Measurements from ENCODE around the gene STK32C.
A peak's percentile ranks its signal among the peaks of the same experiment; 100 is the strongest.

STK32C gene

DNA sequence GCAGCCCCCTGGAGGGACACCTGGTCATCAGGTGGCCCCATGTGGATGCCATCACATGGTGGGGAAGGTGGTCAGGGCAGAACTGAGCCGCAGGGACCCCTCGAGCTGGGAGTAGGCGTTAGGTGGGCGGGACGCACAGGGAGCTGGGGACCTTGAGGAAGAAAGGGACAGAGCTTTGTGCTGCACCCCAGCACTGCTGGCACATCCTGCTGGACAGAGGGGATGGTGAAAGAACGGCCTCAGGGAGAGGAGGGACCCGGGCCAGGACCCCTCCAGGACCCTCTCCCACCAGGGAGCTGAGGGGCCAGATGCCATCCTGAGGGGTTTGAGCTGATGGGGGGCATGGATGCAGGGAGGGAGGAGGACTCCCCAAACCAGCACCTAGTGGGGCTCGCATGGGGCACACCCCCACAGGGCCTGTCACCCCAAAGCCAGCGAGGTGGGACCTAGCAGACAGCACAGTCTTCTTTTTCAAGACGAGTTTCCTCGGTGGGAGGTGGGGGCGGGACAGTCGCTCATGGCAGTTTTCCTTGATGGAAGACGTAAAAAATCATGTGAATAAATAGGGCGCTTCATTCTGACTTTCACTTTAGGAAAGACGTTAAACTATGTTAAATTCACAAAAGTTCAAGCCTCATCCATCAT is 43.3 kb downstream of the STK32C start:
- no peak for DNase-seq

DNA sequence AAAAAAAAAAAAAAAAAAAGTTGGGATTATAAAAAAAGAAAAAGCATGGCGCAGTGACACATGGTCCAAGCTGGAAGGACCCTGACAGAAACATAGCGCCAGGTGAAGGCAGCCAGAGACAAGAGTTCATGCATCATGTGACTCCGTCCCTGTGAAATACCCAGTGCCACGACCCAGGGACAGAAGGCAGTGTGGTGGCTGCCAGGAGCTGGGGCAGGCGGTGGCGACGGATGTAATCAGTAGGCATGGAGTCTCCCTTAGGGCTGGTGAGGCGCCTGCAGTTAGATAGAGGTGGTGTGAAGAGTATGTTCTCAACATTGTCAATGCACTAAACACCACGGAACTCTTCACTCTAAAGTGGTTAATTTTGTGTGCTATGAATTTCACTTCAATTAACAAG is 43.9 kb downstream of the STK32C start:
- DNase-seq, result no peak

DNA sequence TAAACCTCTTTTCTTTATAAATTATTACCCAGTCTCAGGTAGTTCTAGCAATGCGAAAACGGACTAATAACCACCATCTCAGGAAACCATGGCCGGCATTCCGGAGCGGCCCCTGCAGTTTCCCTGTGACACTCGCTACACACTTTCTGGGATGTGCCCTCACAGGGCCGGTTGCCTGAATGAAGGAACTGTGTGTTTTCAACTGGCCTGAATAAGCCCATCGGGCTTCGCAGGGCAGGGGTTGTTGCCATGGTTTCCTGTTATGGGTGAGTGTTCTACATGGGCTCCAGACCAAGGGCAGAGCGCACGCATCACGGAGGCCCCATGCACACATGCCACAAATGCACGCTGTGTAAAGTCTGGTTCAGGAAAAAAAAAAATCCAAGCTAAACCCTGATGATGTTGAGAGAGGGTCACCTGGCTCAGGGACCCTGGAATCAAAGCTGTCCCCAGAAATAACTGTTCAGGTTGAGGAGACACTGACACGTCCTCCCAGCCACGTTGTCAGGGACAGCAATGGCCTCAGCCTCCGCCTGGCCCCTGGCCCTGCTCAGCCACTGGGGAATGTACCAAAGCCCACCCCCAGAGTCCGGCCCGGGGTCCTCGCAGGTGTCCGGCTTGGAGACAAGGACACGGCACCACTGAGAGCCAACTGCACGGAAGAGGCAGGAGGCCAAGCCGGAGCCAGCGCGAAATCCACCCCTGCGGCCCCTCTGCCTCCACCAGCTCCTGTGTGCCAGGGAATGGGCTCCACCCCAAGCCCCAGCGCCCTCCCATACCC is 47.9 kb downstream of the STK32C start:
- DNase-seq, result no peak

DNA sequence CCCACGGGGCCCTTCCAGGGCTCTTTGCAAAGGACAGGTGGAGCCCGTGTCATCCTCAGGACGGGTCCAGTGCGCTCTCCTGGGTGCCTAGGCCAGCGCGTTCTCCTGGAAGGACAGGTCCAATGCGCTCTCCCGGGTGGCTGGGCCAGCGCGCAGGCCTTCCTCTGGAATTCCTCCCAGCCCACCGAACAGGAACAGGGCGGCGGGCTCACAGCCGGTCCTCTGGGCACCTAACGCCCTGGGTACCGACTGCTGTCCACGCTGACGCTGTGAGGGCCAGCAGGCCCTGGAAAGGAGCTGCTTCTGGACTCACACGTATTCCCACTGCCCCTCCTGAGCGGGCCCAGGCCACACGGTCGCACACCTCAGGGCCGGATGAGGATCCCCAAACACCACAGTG is 49.3 kb downstream of the STK32C start:
- no peak for DNase-seq

- DNase-seq, result no peak
Observed at GRCh38 chr10:132257907-132258306, 49.8 kb downstream of the STK32C start.

- DNase-seq, result peak in 1 of 2 donors; percentile 30
Observed at GRCh38 chr10:132257271-132257670, 50.5 kb downstream of the STK32C start.

GRCh38 chr10:132256866-132257265 is 50.9 kb downstream of the STK32C start:
- DNase-seq, result no peak

DNA sequence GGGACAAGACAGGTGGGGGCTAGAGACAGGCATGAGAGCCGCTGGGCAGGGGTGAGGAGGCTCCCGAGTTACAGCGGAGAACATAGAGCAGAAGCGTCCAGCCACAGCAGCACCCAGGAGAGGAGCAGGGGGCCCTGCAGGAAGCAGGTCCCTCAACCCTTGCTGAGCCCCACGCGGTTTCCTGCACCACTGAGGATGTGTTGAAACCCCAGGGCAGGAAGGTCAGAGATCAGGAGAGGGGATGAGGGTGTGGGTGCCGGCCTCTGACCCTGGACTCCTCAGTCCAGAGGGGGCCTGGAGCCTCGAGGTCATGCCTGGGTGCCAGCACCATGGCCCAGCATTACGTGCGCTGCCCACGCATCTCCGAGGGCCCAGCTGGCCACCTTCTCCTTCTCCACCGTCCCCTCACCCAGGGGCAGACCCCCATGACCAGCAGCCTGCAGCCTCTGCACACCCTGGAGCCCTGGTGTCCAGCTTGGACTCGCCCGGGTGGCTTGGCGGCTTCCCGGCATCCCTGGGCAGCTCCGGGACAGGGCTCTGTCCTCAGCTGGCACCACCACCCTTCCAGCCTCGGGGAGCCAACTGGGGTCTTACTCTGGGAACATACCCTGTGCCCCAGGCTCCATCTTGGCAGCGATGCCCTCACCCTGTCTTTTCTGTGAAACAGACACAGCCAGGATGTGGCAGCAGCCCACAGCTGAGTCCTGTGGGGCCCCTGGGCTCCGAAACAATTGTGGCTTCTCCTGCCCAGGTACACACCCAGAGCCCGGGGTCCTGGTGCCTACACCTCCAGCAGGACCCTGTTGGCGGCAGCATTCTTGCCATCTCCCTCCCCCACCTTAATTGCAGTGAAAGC is 52.0 kb downstream of the STK32C start:
- DNase-seq, result no peak

DNA sequence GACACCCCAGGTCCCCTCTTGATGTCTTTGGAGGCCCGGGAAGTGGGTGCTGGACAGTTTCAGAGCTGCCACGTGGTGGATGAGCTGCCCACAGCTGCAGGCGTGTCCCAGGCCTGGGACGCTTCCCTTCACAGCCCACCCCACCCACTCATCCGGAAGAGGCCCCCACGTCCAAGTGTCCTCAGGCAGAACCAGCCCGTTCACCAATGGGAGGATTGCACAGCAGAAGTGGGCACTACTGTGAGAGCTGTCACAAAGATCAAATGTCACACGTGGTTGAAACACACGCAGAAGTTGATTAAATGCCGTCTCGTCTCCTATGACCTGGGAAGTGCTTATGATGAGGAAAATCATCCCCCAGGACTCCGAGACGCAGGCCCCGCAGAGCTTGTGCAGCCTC is 52.9 kb downstream of the STK32C start:
- no peak for DNase-seq

GRCh38 chr10:132253092-132253687 is 54.6 kb downstream of the STK32C start:
- DNase-seq, result no peak

DNA sequence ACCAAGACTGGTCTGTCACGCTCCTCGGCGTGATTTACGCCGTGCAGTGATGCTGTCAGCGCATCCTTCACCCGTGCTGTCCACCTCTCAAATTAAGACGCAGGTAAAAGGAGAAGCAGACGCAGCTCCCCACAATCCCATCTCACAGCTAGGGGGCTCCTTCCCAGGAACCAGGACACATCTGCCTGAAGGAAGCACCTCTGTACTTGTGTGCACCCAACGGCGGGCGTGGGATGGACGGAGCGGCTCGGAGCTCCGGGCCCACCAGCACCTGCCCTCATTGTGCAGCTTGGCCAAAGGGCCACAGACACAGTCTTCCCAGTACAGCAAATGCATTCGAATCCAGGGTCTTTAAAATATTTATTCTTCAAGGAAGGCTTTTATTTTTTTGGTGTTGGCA is 55.3 kb downstream of the STK32C start:
- DNase-seq, result no peak

DNA sequence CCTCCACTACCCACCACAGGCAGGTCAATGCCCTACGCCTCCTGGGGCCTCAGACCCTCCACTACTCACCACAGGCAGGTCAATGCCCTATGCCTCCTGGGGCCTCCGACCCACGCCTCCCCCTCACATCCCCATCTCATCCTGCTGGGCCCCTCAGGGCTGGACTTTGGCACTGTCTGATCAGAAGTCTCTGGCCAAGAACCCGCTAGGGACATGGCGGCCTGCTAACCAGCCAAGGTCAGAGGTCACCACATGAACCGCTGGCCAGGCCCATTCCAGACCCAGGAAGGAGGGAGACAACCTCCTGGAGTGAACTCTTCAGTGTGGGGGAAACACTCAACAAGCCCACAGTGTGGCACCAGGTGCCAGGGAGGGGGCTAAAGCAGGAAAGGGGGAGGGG is 55.8 kb downstream of the STK32C start:
- no peak for DNase-seq

GRCh38 chr10:132250481-132251475 is 57.0 kb downstream of the STK32C start:
- DNase-seq, result no peak

GRCh38 chr10:132249824-132250375 is 57.9 kb downstream of the STK32C start:
- DNase-seq, result no peak

GRCh38 chr10:132249226-132249724 is 58.5 kb downstream of the STK32C start:
- DNase-seq, result no peak

DNA sequence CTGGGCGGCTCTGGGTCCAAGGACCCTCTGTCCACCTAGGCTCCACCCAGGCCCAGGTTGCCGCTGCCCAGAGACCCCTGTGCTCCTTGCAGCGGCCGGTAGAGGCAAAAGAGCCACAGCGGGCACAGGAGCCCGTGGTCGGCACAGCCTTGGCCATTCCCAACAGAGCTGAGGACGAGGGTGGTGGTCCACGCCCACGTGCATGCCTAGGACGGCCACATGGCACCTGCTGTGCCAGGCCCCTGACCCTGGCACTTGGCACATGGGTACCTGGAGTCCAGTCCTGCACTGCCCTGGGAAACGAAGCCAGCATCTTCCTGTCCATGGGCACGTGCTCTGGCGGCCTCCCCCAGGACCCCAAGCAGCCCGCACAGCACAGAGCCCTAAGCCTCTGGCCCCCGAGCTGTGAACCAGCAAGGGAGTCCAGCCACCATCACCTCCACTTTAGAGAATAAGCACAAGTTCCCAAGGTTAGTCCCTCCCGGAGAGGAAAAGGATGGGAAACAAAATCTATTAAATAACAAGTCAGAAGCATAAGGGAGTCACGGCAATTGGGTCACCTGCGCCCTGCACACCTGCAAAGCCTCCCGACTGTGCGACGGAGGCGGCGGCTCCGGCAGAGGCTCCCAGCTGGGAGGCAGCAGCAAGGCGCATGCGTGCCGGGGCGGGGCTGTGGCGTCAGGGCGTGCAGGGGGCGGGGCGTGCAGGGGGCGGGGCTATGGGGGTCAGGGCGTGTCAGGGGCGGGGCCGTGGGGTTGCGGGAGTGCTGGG is 59.1 kb downstream of the STK32C start:
- DNase-seq, result peak; percentile 23 to 30

DNA sequence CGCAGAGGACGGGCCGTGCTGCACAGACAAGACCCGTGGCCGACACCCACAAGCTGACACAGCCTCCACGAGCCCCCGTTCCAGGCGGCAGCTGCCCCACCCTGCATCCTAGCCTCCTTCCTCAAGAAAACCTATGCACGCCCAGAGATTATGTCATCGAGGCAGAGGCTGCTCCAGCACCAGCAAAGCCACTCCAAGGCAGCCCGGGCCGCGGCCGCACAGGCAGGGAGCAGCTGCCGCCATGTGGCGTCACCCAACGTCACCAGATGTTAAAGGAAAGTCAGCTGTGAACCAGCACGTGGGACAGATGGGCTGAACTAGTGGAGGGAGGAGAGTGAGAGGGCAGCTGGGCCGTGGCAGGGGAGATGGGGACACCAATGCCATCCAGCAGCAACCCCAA is 59.8 kb downstream of the STK32C start:
- no peak for DNase-seq

DNA sequence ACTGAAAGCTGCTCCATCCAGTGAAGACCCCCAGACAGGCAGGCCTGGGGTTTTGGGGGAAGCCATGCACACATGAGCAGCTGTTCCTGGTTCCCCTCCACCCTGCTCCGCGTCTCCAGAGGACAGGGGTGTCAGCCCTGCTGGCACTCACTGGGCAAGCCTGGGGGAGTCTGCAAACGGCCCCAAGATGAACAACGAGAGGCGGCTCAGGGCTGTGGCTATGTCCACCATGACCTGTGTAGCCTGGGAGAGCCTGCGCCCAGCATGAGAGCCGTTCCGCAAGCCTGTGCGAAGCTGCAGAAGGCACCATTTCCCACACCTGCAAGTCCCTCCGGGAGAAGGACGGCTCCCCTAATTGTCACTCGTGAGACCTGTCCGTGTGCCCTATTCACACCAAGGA is 61.5 kb downstream of the STK32C start:
- no peak for DNase-seq

DNA sequence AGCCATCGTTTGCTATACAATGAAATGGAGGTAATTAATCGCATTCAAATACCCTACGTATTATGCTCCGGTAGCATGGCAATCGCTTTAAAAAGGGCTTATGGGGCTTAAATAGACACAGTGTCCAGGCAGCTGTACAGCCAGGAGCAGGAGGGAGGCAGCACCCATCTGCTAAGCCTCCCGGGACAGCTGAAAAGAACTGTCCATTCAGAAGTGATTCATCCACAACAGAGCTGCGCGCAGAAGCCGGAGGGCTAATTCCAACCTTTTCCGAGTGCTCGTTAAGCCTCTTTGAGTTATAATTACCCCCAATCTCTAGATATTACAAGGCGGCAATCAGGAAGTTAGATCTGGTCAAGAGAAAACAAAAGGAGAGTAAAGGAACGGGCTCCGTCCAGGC is 62.7 kb downstream of the STK32C start:
- no peak for DNase-seq

- no peak for DNase-seq
Observed at GRCh38 chr10:132243626-132244025, 64.1 kb downstream of the STK32C start.

DNA sequence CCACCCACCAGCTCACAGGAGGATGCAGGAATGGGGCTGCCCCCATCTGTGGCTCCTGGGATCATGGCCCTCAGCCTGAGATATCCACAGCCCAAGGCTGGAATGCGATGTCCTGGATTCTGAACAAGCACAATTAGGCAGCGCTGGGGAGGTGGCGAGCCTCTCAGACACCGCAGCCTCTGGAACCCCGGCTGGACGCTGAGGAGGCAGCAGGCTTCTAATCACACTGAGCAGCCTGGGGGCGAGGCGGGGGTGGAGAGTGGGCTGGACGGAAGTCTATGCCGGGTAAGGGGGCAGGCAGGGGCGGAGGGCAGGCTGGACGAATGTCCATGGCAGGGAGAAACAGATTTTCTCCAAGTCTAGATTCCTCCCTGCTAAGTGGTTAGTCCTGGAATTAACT is 64.6 kb downstream of the STK32C start:
- DNase-seq, result no peak

Data from stimulated activated CD4-positive, alpha-beta T cell treated with anti-CD3 and anti-CD28 coated beads, Interleukin-2, amount 100 ng/mL, for 48 hours (primary cell).